ENCODE results near the gene BABAM2.

BABAM2 gene

GRCh38 chr2:28373854-28374253 is 483.3 kb downstream of the BABAM2 start:
- Mint-ChIP-seq H3K27ac (no peak overlapping the region), H3K4me3 (no peak overlapping the region), H3K9me3 (no peaks in the 10 kb centered on the region), H3K4me1 (peaks cover 15% of the 10 kb centered on the region), H3K27me3 (no peaks in the 10 kb centered on the region)
- no peak for ATAC-seq
- no peak for DNase-seq

DNA sequence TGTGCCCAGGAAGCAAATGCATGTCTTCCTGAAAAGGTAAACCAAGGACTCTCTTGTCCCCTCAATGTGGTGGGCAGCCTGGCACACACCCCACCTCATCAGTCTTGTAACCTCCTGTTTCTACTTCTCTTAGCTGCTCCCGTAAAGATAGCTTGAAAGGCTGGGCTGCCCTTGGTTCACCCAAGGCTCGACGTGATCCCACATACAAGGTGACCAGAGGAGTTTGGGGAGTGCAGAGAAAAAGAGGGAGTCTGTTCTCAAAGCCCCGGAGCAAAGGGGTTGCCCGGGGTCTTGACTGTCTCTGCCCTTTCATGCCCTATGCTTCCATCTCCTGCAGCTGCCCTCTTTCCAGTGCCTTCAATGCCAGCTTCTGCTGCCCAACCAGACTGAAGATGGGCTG is 483.8 kb downstream of the BABAM2 start:
- Mint-ChIP-seq H3K4me3 (no peak overlapping the region), H3K4me1 (peaks cover 20% of the 10 kb centered on the region), H3K27me3 (no peaks in the 10 kb centered on the region), H3K9me3 (no peaks in the 10 kb centered on the region), H3K27ac (no peak overlapping the region)
- ATAC-seq (no peak), DNase-seq (no peak)

GRCh38 chr2:28375236-28375635 is 484.7 kb downstream of the BABAM2 start:
- Mint-ChIP-seq H3K27ac (peak overlapping the region in 1 of 2 donors; percentile 82), H3K27me3 (no peaks in the 10 kb centered on the region), H3K4me1 (peaks cover 29% of the 10 kb centered on the region), H3K9me3 (no peaks in the 10 kb centered on the region), H3K4me3 (no peak overlapping the region)
- no peak for DNase-seq
- no peak for ATAC-seq

DNA sequence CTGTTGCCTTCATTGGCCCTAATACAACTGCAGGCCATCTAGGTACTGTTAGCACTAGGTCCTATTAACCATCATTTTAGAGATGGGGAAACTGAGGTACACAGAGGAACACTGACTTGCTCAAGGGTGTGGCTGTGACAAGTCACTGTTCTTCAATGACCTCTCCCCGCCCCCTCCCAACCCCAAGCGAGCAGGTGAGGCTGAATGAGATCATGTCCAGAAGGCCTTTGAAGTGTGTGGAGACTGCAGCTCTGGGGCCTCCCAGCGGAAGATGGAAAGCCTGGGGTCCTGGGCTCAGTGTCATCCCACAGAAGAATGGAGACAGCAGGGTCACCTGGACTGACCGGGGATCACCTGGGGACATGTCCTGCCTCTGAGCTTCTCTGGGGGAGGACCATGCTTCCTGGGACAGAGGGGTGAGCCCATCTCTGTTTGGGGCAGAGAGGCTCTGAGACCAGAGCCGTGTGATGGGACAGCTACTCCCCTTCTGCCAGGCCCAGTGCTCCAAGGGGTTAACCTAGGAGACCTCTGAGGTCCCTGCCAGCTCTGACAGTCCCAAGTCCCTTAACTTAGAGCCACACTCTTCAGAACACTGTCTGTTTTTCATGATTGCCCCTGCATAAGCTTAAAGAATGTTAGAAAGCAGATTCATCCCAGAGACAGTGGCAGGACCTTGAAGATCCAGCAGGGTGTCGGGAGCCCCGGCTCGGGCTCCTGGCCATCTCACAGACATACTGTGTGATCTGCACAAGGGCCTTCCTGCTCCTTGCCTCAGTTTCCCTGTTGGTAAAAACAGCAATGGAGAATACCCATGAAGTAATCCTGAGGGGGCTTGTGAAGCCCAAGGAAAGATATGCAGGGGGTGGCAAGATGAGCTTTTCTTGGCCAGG is 485.5 kb downstream of the BABAM2 start:
- DNase-seq: no peak
- H3K4me1 Mint-ChIP-seq: peaks cover 37% of the 10 kb centered on the region
- no peaks in the 10 kb centered on the region for H3K27me3 Mint-ChIP-seq
- no peak overlapping the region for H3K4me3 Mint-ChIP-seq
- no peaks in the 10 kb centered on the region for H3K9me3 Mint-ChIP-seq
- H3K27ac Mint-ChIP-seq: peak overlapping the region in 1 of 2 donors; percentile 19
- no peak for ATAC-seq

- Mint-ChIP-seq H3K4me3 (no peak overlapping the region), H3K27ac (no peak overlapping the region), H3K27me3 (no peaks in the 10 kb centered on the region), H3K4me1 (peaks cover 43% of the 10 kb centered on the region), H3K9me3 (no peaks in the 10 kb centered on the region)
- DNase-seq (no peak), ATAC-seq (peak; percentile 38)
These were observed 486.8 kb downstream of the BABAM2 start for GRCh38 chr2:28377195-28377816.

- Mint-ChIP-seq H3K9me3 (no peaks in the 10 kb centered on the region), H3K4me1 (peaks cover 51% of the 10 kb centered on the region), H3K4me3 (no peak overlapping the region), H3K27ac (no peak overlapping the region), H3K27me3 (no peaks in the 10 kb centered on the region)
- ATAC-seq (peak; percentile 18), DNase-seq (no peak)
These were observed 487.6 kb downstream of the BABAM2 start for GRCh38 chr2:28377984-28378678.

DNA sequence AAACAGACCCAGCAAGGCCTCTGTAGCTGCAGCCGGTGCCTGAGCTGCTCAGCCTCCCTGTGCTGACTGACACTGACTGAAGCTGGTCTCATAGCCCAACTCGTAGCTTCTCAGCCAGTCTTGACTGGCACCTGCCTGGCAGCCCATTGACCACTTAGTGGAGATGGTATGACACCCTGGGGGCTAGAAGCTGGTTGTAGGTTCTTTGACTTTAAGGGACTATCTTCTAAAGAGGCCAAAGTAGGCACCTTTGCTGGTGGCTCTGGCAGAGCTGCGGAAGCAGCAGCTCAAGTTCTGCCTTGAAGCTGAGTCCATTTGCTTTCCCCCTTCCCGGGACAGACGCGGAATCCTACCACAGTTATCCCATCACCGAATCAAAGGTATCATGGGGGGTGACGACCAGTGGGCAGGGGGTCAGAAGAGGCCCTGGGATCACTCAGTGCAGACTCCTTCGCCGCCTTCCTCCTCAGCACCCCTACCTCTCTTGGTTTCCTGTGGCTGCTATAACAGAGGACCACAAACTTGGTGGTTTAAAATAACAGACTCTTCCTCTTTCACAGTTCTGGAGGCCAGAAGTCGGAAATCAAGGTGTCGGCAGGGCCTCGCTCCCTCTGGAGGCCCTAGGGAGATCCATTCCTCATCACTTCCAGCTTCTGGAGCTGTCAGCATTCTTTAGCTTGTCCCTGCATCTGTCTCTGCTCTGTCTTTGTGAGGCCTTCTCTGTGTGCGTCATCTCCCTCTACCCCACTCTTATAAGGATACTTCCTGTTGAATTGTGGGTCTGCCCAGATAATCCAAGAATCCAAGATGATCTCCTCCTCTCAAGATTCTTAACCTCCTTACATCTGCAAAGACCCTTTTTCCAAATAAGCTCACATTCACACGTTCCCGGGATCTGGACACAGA is 488.4 kb downstream of the BABAM2 start:
- Mint-ChIP-seq H3K4me1 (peaks cover 54% of the 10 kb centered on the region), H3K9me3 (no peaks in the 10 kb centered on the region), H3K27ac (peak overlapping the region; percentile 38 to 96), H3K4me3 (peak overlapping the region; percentile 26 to 64), H3K27me3 (no peaks in the 10 kb centered on the region)
- DNase-seq (no peak), ATAC-seq (peak; percentile 52)

- no peak for DNase-seq
- no peaks in the 10 kb centered on the region for H3K9me3 Mint-ChIP-seq
- H3K27ac Mint-ChIP-seq: no peak overlapping the region
- H3K27me3 Mint-ChIP-seq: no peaks in the 10 kb centered on the region
- ATAC-seq: no peak
- H3K4me1 Mint-ChIP-seq: peaks cover 54% of the 10 kb centered on the region
- H3K4me3 Mint-ChIP-seq: no peak overlapping the region
These were observed 489.7 kb downstream of the BABAM2 start for GRCh38 chr2:28380219-28380618.

DNA sequence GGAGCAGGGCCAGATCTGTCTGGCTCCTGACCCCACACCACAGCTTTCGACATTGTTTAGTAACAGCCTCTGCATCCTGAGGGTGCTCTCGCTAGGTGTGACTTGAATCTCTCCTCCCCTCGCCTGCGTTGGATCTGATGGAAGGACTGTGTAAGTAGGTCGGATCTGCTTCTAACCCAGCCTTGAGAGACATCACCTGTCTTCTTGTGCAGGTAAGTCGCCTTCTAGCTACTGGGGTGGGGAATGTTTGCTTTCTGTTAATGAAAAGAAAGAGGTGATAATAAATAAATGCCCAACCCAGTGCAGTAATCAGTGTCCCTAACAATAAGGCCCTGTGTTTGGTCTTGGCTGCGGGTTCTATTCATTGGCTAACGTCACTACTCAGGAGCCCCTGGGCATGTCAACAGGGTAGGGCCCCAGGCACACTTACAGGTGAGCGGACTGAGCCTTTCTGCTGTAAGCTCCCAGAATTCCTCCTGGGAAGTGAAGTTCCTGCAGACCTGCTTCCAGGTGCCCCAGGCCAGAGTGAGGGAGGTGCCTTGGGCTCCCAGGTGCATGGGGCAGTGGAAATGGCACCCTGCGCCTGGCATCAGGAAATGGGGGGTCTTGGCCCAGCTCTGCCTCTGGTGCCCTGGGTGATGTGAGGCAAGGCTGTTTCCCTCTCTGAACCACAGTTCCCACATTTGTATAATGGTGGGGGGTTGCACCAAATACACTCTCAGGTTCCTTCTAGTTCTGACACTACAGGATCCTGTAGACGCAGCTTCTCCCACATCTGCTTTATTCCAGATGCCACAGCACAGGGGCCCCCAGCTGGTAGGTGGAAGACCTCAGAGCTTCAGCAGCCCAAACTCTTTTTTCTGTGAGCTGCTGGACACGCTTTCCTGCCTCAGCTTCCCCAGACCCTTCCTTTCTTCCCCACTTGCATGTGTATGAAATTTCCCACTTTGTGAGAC is 491.0 kb downstream of the BABAM2 start:
- Mint-ChIP-seq H3K9me3 (no peaks in the 10 kb centered on the region), H3K27ac (peak overlapping the region in 1 of 2 donors; percentile 73), H3K27me3 (no peaks in the 10 kb centered on the region), H3K4me1 (peaks cover 54% of the 10 kb centered on the region), H3K4me3 (no peak overlapping the region)
- DNase-seq (no peak), ATAC-seq (no peak)

DNA sequence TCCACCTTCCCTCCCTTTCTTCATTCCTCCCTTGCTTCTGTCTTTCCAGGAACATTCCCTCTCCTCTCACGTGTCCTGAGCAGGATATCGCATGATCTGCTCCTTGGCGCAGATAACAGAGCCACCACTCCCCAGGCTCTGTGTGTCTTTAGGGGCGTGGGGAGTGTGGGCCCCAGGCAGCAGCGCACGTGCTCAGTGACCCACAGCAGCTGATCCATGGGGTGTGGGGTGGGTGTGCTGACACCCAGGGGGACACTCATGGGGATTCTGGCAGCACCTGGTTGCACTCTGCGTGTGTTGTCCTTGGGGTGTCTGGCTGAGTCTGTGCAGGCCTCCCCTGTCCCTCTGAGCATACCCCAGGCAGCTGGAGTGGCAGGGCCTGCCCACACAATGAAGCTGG is 492.2 kb downstream of the BABAM2 start:
- no peak for DNase-seq
- Mint-ChIP-seq H3K4me1 (peaks cover 57% of the 10 kb centered on the region), H3K27ac (peak overlapping the region in 1 of 2 donors; percentile 23), H3K4me3 (no peak overlapping the region), H3K9me3 (no peaks in the 10 kb centered on the region), H3K27me3 (no peaks in the 10 kb centered on the region)
- ATAC-seq: no peak

GRCh38 chr2:28387082-28387960 is 496.8 kb downstream of the BABAM2 start:
- ATAC-seq: no peak
- Mint-ChIP-seq H3K9me3 (no peaks in the 10 kb centered on the region), H3K4me3 (no peak overlapping the region), H3K4me1 (peaks cover 48% of the 10 kb centered on the region), H3K27me3 (no peaks in the 10 kb centered on the region), H3K27ac (peak overlapping the region in 1 of 2 donors; percentile 58)
- DNase-seq: no peak

All from stimulated activated naive CD8-positive, alpha-beta T cell treated with anti-CD3 and anti-CD28 coated beads, Interleukin-15, amount 100 ng/mL, for 72 hours (primary cell).